BJ (cell line): ENCODE results near the gene INSL3. TPM values are rescaled to one million over a fixed set of nuclear protein-coding genes. Genes with fewer than 3 reads are reported as not detected.

Experiments
- CTCF ChIA-PET: fragments of 350-600 bp; formaldehyde crosslinking; extraction: SDS; loops from one replicate; lab custom pipeline; 2021; ENCODE audit warnings: antibody characterized with exemption, inconsistent platforms; lab: Yijun Ruan, JAX
- POLR2A ChIA-PET: fragments of 300-600 bp; sonication (Branson Sonifier 250); formaldehyde crosslinking; extraction: SDS; loops from one replicate; lab custom pipeline; 2021; ENCODE audit warnings: antibody characterized with exemption; lab: Charles Lee
- DNase-seq: peaks from one replicate; pipeline ENCODE4 v3.0.0-alpha.2; 2011; ENCODE audit warnings: low read depth
- H3K27me3 ChIP-seq: 2 replicates; pipeline ENCODE4 v1.6.0; 2011; ENCODE audit warnings: low read length; ENCODE audit not compliant: control insufficient read depth, insufficient read depth
- H3K36me3 ChIP-seq: 2 replicates; pipeline ENCODE4 v1.5.1; 2011; ENCODE audit warnings: low read length; ENCODE audit not compliant: control insufficient read depth, insufficient read depth
- H3K4me3 ChIP-seq: 2 replicates; pipeline ENCODE4 v1.5.1; 2011; ENCODE audit warnings: low read depth, mild to moderate bottlenecking, control low read depth, low read length
- polyA minus RNA-seq: library from RNA; depleted of rRNA, polyadenylated mRNA; stranded (reverse); fragments of >200 nt; gene quantifications from 2 replicates; pipeline ENCODE4 v1.2.3, GENCODE V29; 2011; rRNA and poly(A)+ RNA removed
- polyA plus RNA-seq: library from polyadenylated mRNA; depleted of rRNA; stranded (reverse); fragments of >200 nt; gene quantifications from 2 replicates; pipeline ENCODE4 v1.2.3, GENCODE V29; 2011; rRNA removed
- TF ChIP-seq, protein P1 (sequence below): IDR thresholded peaks from 2 replicates; pipeline ENCODE4 v1.5.1; 2011; ENCODE audit warnings: low read depth, mild to moderate bottlenecking, control low read depth, inconsistent platforms, low read length, moderate library complexity; ENCODE audit not compliant: insufficient read depth

INSL3 gene, protein sequence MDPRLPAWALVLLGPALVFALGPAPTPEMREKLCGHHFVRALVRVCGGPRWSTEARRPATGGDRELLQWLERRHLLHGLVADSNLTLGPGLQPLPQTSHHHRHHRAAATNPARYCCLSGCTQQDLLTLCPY
- polyA plus RNA-seq (0.18 TPM in 1 of 2 replicates, not detected in the other), polyA minus RNA-seq (not detected in 2 replicates)

DNA sequence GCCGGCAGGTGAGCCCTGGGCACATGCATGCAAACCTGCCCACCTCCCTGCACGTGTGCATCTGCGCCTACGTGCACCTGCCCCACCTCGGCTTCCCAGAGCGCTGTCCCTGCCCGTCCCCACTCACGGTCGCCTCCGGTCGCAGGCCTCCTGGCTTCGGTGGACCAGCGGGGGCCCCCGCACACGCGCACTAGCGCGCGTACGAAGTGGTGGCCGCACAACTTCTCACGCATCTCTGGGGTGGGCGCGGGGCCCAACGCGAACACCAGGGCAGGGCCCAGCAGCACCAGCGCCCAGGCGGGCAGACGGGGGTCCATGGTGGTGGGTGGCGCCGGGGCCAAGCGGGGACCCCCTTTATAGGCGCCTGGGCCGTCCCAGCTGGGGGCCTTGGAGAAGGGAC is at the start of gene INSL3:
INSL3 (minus strand) TSS at position 330 of the 400 bp plus-strand sequence; CDS start at position 317, 13 bp downstream.
- CTCF ChIA-PET, result interaction anchor here (0.6 kb wide), 1 partner anchor 143 kb away, joined by 3 read pairs; no protein-coding TSS in a partner anchor
- TF ChIP-seq, protein P1, sequence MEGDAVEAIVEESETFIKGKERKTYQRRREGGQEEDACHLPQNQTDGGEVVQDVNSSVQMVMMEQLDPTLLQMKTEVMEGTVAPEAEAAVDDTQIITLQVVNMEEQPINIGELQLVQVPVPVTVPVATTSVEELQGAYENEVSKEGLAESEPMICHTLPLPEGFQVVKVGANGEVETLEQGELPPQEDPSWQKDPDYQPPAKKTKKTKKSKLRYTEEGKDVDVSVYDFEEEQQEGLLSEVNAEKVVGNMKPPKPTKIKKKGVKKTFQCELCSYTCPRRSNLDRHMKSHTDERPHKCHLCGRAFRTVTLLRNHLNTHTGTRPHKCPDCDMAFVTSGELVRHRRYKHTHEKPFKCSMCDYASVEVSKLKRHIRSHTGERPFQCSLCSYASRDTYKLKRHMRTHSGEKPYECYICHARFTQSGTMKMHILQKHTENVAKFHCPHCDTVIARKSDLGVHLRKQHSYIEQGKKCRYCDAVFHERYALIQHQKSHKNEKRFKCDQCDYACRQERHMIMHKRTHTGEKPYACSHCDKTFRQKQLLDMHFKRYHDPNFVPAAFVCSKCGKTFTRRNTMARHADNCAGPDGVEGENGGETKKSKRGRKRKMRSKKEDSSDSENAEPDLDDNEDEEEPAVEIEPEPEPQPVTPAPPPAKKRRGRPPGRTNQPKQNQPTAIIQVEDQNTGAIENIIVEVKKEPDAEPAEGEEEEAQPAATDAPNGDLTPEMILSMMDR, result no peak
- POLR2A ChIA-PET, result no interaction called here
- DNase-seq, result no peak
- Histone ChIP-seq H3K27me3 (no peaks in the 10 kb centered on the region; the same call in 1 of the 2 replicates), H3K36me3 (no peaks in the 10 kb centered on the region), H3K4me3 (no peak within 1 kb of the TSS)

DNA sequence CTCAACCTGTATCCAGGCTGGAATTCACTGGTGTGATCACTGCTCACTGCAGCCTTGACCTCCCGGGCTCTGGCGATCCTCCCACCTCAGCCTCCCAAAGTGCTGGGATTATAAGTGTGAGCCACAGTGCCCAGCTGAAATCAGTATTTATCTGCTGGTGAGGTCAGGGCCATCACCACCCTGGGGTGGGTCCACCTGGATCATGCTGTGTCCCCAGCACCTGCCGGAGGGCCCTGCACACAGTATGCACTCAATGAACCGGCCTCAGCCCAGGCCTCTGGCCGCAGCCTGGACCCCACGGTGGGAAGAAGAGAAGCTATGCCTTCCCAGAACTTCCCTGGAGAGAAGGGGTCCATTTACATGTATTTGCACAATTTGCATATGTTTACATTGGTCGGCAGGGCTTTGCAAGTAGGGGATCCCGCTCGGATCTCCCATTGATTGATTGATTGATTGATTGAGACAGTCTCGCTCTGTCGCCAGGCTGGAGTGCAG is 47.8 kb upstream of the INSL3 start:
- DNase-seq, result no peak
- Histone ChIP-seq H3K36me3 (peaks cover 1% of the 10 kb centered on the region; the same call in 1 of the 2 replicates), H3K27me3 (peaks cover 28% of the 10 kb centered on the region), H3K4me3 (no peak overlapping the region)
- ChIA-PET CTCF (interaction anchor here (0.9 to 6.9 kb wide), 4 partner anchors 63 to 128 kb away, joined by 3 to 111 read pairs (median 13); partner anchors contain the start of gene CCDC124), POLR2A (no interaction called here)
- TF ChIP-seq, protein P1, result no peak

DNA sequence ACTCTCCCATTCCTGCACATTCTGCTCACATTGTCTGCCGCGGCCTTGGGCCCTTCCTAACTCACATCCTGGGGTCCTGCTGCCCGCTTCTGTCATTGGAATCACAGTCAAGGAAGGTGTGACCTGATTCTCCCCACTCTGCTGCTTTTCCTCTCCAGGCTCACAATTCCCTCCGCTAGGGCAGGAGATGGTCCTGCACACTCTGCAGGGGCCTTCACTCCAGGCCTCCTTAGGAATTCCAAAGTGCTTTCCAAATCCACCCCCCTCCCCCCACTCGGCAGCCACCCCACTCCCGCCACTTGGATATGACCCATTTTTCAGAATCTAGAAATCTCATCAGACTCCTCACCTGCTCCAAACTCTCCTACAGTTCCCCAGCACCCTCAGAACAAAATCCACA is 47.4 kb upstream of the INSL3 start:
- DNase-seq, result no peak
- H3K36me3 ChIP-seq, result peaks cover 6% of the 10 kb centered on the region
- ChIA-PET CTCF (interaction anchor here (1.5 to 6.9 kb wide), 2 partner anchors 63 to 128 kb away, joined by 9 to 111 read pairs; partner anchors contain the start of gene CCDC124), POLR2A (no interaction called here)
- H3K4me3 ChIP-seq, result no peak overlapping the region
- TF ChIP-seq, protein P1, result no peak
- peaks cover 26% of the 10 kb centered on the region for H3K27me3 ChIP-seq

DNA sequence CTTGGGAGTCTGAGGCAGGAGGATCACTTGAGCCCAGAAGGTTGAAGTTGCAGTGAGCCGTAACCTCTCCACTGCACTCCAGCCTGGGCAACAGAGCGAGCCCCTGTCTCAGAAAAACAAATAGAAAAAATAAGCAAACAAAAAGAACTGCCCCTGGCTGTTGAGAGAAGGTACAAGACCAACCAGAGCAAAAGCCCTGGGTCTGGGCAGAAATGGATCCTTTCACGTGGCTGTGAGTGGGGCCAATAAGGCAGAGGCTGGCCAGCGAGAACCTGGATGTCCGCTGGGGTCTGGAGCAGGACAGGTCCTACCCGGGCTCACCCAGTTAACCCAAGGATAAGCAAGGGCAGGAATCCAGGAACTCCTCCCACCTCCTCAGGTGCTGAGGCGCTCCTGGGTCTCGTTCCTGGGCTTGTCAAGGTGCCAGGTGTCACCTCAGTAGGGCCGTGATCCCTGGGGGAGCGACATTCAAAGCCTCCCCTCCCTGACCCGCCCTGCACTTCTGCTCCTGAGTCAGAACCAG is 45.7 kb upstream of the INSL3 start:
- ChIA-PET CTCF (interaction anchor here (1.8 to 6.9 kb wide), 3 partner anchors 11 to 71 kb away, joined by 7 to 111 read pairs (median 12); partner anchors contain the start of gene CCDC124), POLR2A (no interaction called here)
- TF ChIP-seq, protein P1, result no peak
- peaks cover 18% of the 10 kb centered on the region for H3K27me3 ChIP-seq
- DNase-seq, result no peak
- H3K4me3 ChIP-seq, result no peak overlapping the region
- peaks cover 19% of the 10 kb centered on the region for H3K36me3 ChIP-seq

DNA sequence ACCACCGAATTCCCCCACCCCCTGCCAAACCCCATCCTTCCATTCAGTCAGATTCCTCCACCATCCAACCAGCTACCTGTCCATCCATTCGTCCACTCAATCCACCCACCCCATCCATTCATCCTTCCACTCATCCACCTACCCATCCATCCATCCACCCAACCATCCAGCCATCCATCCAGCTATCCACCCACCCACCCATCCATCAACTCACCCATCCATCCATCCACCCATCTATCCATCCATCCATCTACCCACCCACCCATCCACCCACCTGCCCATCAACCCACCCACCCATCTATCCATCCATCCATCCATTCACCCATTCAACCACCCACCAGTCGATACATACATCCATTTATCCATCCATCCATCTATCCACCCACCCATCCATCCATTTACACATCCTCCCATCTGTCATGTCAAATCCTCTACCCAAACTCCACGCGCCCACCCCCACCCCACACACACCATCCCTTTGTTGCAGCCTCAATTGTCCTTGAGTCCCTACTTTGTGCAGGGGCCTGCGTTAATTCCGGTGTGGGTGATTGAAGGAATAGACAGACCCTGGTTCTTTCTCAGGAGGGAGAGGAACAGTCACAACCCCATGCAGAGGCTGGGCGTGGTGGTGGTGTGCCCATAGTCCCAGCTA is 45.1 kb upstream of the INSL3 start:
- ChIA-PET POLR2A (no interaction called here), CTCF (interaction anchor here (1.8 to 2.9 kb wide), 3 partner anchors 11 to 72 kb away, joined by 7 to 19 read pairs (median 12); partner anchors contain the start of gene CCDC124)
- no peak overlapping the region for H3K4me3 ChIP-seq
- DNase-seq, result no peak
- peaks cover 12% of the 10 kb centered on the region for H3K27me3 ChIP-seq
- H3K36me3 ChIP-seq, result peaks cover 24% of the 10 kb centered on the region
- TF ChIP-seq, protein P1, result no peak
